Measurements from ENCODE around the gene VIT. TPM values are rescaled to one million over a fixed set of nuclear protein-coding genes. Genes with fewer than 3 reads are reported as not detected.

The VIT gene
- total RNA-seq, 1 experiment from 2014 or later, result not detected

DNA sequence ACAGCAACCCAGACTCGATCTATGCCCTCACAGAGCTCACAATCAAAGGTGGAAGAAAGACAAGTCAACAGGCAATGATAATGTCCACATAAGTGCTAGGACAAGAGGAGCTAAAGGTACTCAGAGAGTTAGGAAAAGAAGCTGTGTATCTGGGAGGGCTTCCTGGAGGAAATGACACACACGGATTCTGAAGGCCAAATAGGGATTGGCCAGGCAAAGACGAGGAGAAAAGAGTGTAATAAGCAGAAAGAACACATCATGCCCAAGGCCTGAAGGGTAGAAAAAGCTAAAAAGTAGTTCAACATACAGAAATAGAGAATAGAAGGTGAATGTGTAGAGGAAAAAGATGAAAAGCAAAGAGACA, 36.1 kb downstream of the VIT start:
- Histone ChIP-seq H3K4me2 (peak overlapping the region; percentile 29; the same call in 1 of the 2 replicates), H2AFZ (0 out of 2 replicates have a peak overlapping the region, but pooled peaks have one; percentile 16), H3K27me3 (ENCODE audit: insufficient read depth, low read depth) (no peaks in the 10 kb centered on the region), H4K20me1 (ENCODE audit: insufficient read depth) (no peaks in the 10 kb centered on the region), H3K36me3 (ENCODE audit: low read depth) (no peaks in the 10 kb centered on the region), H3K79me2 (ENCODE audit: low read depth) (no peaks in the 10 kb centered on the region), H3K27ac (peak overlapping the region; percentile 15; the same call in 1 of the 2 replicates), H3K9me3 (ENCODE audit: insufficient read depth, low read depth) (no peaks in the 10 kb centered on the region), H3K9me2 (ENCODE audit: insufficient read depth) (no peaks in the 10 kb centered on the region), H3K4me3 (no peak overlapping the region), H3F3A (ENCODE audit: insufficient read depth, low read depth) (peaks cover 9% of the 10 kb centered on the region; the same call in 1 of the 2 replicates), H3K4me1 (replicated peaks; ENCODE audit: insufficient read depth) (peaks cover 14% of the 10 kb centered on the region)
- ChIA-PET POLR2A (ENCODE audit: unreplicated experiment) (no interaction called here), CTCF (no interaction called here)
- no peak for TF ChIP-seq EZH2 (IDR thresholded peaks at IDR 0.05; ENCODE audit: low read depth)
- TF ChIP-seq, protein P1, sequence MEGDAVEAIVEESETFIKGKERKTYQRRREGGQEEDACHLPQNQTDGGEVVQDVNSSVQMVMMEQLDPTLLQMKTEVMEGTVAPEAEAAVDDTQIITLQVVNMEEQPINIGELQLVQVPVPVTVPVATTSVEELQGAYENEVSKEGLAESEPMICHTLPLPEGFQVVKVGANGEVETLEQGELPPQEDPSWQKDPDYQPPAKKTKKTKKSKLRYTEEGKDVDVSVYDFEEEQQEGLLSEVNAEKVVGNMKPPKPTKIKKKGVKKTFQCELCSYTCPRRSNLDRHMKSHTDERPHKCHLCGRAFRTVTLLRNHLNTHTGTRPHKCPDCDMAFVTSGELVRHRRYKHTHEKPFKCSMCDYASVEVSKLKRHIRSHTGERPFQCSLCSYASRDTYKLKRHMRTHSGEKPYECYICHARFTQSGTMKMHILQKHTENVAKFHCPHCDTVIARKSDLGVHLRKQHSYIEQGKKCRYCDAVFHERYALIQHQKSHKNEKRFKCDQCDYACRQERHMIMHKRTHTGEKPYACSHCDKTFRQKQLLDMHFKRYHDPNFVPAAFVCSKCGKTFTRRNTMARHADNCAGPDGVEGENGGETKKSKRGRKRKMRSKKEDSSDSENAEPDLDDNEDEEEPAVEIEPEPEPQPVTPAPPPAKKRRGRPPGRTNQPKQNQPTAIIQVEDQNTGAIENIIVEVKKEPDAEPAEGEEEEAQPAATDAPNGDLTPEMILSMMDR (conservative IDR thresholded peaks at IDR 0.05), result no peak
- BruUV-seq (replicated peaks), result no TSS peak
- intact Hi-C loops (cut with micrococcal nuclease; ENCODE audit: unreplicated experiment), result no loop called here
- no peak for DNase-seq

DNA sequence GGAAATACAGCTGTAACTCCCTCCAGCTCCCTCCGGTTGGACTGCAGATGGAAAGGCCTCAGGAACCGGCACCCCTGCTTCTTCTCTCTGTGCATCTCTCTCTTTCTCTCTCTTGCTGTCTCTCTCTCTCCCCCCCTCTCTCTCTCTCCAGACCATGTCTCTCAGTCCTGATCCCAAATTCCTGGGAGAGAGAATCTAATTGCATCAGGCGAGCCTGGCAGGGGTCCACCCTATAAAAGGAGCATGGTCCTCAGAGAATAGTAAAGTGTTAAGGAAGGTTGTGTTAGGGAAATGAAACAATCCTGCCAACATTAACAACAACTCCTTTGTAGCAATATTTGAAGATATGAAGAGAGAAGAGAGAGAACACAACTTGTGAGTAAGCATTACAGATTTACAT, 36.7 kb downstream of the VIT start:
- Histone ChIP-seq H3K27me3 (ENCODE audit: insufficient read depth, low read depth) (no peaks in the 10 kb centered on the region), H3K9me2 (ENCODE audit: insufficient read depth) (no peaks in the 10 kb centered on the region), H3F3A (ENCODE audit: insufficient read depth, low read depth) (peaks cover 9% of the 10 kb centered on the region; the same call in 1 of the 2 replicates), H3K36me3 (ENCODE audit: low read depth) (no peaks in the 10 kb centered on the region), H3K9me3 (ENCODE audit: insufficient read depth, low read depth) (no peaks in the 10 kb centered on the region), H3K4me2 (no peak overlapping the region), H3K4me3 (no peak overlapping the region), H3K79me2 (ENCODE audit: low read depth) (no peaks in the 10 kb centered on the region), H4K20me1 (ENCODE audit: insufficient read depth) (no peaks in the 10 kb centered on the region), H3K27ac (no peak overlapping the region), H2AFZ (no peak overlapping the region), H3K4me1 (replicated peaks; ENCODE audit: insufficient read depth) (peaks cover 14% of the 10 kb centered on the region)
- no peak for DNase-seq
- TF ChIP-seq, protein P1 (conservative IDR thresholded peaks at IDR 0.05), result no peak
- no peak for TF ChIP-seq EZH2 (IDR thresholded peaks at IDR 0.05; ENCODE audit: low read depth)
- intact Hi-C loops (cut with micrococcal nuclease; ENCODE audit: unreplicated experiment), result no loop called here
- CTCF ChIA-PET, result no interaction called here
- POLR2A ChIA-PET (ENCODE audit: unreplicated experiment), result no interaction called here
- no TSS peak for BruUV-seq (replicated peaks)

DNA sequence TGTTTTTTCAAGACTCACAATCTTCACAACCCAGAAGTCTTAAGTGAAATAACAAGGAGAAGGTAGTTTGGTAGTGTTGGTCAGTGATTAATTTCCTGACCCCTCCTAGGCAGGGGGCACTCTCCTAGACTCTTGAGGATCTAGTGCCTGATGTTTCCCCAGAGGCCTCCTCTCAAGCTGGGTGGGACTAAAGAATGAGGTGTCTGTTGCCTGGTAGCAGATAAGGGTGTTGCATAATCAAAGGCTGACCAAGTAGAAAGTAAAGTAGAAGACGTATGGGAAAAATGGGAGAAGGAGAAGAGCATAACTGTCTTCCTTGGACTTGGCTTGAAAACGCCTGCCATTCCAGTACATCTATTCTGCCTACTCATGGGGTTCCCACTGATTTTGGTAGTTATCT, 37.8 kb downstream of the VIT start:
- Histone ChIP-seq H3K9me3 (ENCODE audit: insufficient read depth, low read depth) (no peaks in the 10 kb centered on the region), H3F3A (ENCODE audit: insufficient read depth, low read depth) (peaks cover 9% of the 10 kb centered on the region; the same call in 1 of the 2 replicates), H3K4me2 (no peak overlapping the region), H3K9me2 (ENCODE audit: insufficient read depth) (peaks cover 3% of the 10 kb centered on the region; the same call in 1 of the 2 replicates), H3K27me3 (ENCODE audit: insufficient read depth, low read depth) (no peaks in the 10 kb centered on the region), H3K4me3 (no peak overlapping the region), H2AFZ (no peak overlapping the region), H3K27ac (no peak overlapping the region), H4K20me1 (ENCODE audit: insufficient read depth) (no peaks in the 10 kb centered on the region), H3K36me3 (ENCODE audit: low read depth) (no peaks in the 10 kb centered on the region), H3K79me2 (ENCODE audit: low read depth) (no peaks in the 10 kb centered on the region), H3K4me1 (replicated peaks; ENCODE audit: insufficient read depth) (peaks cover 14% of the 10 kb centered on the region)
- intact Hi-C loops (cut with micrococcal nuclease; ENCODE audit: unreplicated experiment), result no loop called here
- CTCF ChIA-PET, result no interaction called here
- TF ChIP-seq EZH2 (IDR thresholded peaks at IDR 0.05; ENCODE audit: low read depth), result no peak
- TF ChIP-seq, protein P1 (conservative IDR thresholded peaks at IDR 0.05), result no peak
- BruUV-seq (replicated peaks), result no TSS peak
- POLR2A ChIA-PET (ENCODE audit: unreplicated experiment), result no interaction called here
- DNase-seq, result no peak
